UCSD-AML1 (cell line): ENCODE data around the gene DST.

Source experiments
- DNase-seq: peaks from one replicate; lab custom pipeline; 2025; ENCODE audit not compliant: unreplicated experiment; lab: John Stamatoyannopoulos, UW

DST gene

GRCh38 chr6:56642366-56643261 is at the start of gene DST:
Gene DST (minus strand): TSS chr6:56642889.
- no peak for DNase-seq

- DNase-seq: no peak
These were observed 49.1 kb upstream of the DST start for GRCh38 chr6:56691814-56692213.

GRCh38 chr6:56691286-56691595 is 48.6 kb upstream of the DST start:
- DNase-seq: no peak

GRCh38 chr6:56690519-56691285 is 48.0 kb upstream of the DST start:
- no peak for DNase-seq

DNA sequence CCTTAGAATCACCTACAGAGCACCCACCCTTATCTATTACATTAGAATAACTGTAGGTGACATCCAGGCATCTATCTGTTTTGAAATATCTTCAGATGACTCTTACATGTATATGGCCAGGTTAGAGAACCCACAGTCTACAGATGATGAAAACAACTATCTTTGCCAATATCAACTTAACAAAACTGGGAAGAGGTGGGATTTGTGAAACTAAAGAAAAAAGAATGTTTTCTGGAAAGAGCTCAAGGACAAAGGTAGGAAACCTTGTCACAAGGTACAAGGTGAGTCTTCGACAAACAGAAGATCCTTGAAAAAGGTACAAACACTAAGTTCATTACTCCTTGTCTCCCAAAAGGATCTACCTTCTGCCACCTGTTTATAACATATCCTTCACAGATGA is 47.0 kb upstream of the DST start:
- no peak for DNase-seq

DNA sequence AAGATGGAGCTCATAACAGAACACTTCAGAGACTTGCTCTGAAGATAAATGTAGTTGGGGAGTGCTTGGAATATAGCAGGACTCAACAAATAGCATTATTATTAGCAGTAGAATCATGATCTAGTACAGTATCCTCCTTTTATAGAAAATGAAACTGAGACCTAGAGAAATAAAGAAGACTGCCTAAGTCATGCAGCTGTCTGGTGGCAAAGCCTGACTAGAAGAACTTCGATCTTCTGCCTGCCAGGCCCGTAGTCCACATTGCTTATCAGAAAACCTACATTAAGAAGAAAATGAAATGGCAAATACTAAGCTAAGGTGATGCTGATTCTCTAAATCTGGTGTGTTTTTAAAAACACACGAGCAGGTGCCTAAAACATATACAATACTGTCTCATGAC is 46.4 kb upstream of the DST start:
- no peak for DNase-seq

- DNase-seq: no peak
These were observed 45.8 kb upstream of the DST start for GRCh38 chr6:56688521-56688920.

DNA sequence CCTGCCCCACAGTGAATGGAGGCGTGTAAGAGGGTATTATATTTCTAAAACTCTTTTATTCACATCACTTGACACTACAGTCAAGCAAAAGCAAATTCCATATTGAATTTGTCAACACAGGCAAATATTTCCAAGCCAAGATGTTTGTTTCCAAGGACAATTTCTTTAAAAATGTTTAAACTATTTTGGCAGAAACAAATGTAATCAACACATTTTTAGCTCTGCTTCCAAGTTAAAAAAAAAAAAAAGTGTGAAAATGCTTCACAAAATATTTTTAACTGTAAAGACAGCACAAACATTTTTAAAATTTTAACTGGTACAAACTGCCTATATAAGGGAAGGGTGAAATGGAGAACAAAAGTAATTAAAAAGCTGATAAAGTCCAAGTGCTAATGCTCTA is 44.9 kb upstream of the DST start:
- DNase-seq: no peak

DNA sequence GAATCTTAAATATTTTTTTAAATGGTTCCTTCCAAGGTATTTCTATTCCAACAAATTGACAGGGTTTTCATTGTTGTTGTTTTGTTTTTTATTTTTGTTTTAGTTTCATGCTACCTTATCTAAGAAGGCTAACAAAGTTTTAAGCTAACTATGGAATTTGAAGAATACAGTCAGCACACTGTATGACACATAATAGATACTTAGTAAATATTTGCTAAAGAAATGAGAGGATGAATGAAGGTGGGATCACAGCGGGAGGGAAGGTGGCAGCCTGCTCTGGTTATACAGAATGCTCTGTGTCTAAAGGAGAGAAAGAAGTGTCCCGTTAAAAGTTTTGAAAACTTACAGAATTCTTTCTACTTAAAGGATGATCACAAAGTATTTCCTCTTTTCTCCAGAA is 43.7 kb upstream of the DST start:
- DNase-seq: no peak

GRCh38 chr6:56685994-56686393 is 43.3 kb upstream of the DST start:
- DNase-seq: no peak

GRCh38 chr6:56685102-56685733 is 42.5 kb upstream of the DST start:
- no peak for DNase-seq

- DNase-seq: no peak
These were observed 41.8 kb upstream of the DST start for GRCh38 chr6:56684342-56685101.

- DNase-seq: no peak
These were observed 41.2 kb upstream of the DST start for GRCh38 chr6:56683882-56684281.

GRCh38 chr6:56682635-56683034 is 39.9 kb upstream of the DST start:
- no peak for DNase-seq

- DNase-seq: no peak
These were observed 34.9 kb upstream of the DST start for GRCh38 chr6:56677559-56677958.

DNA sequence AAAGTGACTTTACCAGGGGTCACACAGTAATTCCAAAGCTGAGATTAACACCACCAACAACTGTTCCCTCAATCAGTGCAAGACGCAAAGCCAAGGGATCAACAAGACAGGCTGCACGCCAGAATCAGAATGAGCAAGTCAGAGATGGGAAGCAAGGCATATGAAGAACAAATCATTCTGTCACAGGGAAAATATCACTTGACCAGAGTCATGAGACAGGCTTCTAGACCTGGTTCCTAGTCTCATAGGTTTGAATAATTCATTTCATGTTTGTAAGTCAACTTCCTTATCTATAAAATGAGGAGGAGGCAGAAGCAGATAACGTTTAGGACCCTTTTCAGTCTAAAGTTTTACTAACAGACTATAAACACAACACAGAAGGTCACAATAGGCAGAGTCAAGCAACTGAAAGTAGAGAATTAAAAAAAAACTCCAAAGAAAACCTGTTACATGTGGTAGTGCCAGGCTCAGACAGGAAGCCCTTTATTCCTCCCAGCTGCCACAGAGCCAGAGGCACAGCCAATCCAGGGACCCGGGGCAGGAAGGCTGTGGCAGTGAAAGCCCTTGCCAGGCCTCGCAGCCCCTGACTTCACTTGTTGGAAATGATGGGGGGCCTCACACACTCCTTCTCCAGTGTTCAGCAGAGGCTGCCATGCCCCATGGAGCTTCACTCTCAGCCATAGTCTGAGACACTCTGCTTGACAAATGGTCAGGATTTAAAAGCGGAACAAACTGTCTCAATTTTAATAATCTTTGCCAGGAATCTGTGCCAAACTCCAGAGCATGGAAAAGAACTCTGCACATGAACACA is 29.2 kb upstream of the DST start:
- peak; percentile 8 for DNase-seq

DNA sequence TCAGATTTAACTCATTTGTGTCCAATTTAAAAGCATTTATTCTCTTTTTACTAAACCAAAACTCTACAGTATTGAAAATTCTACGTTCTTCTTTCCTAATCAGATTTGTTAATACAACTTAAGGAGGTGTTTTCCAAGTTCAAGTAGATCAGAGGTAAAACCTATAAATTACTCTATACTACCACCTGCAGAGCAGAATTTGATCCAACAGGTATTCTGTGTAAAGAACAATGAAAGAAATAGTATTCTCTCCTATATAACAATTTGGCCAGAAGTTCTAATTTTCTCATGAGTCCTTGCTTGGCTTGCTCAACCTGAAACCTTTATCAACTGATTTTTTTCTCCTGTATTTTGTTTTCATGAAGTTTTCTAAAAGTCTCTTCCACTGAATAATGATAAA is 28.5 kb upstream of the DST start:
- DNase-seq: no peak

GRCh38 chr6:56669041-56669440 is 26.4 kb upstream of the DST start:
- DNase-seq: no peak

DNA sequence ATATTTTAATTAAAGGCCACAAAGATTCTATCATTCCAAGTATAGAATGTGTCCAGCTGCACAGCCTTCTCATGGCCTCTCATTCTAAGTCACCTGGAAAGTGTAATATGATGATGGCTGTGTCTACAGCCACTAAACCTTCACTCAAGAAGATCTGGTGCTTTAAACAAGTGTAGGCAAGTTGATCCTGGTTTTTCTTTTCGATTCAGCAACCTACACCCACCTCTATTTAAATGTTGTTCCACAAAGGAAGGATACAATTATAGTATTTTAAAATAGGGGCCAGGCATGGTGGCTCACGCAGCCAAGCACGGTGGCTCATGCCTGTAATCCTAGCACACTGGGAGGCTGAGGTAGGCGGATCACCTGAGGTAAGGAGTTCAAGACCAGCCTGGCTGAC is 25.5 kb upstream of the DST start:
- no peak for DNase-seq

GRCh38 chr6:56667336-56667735 is 24.6 kb upstream of the DST start:
- DNase-seq: no peak
